Stimulated activated naive CD4-positive, alpha-beta T cell (primary cell): ENCODE data around the gene COLEC11.
"Not testable (repeated sequence)": the region's sequence is repeated elsewhere in the genome, so short reads cannot be mapped to it uniquely, and the experiment has no call there.

Experiments used
- DNase-seq, 6 experiments: peaks; one replicate each; lab custom pipeline; 2025; lab: John Stamatoyannopoulos, UW

Gene COLEC11

DNA sequence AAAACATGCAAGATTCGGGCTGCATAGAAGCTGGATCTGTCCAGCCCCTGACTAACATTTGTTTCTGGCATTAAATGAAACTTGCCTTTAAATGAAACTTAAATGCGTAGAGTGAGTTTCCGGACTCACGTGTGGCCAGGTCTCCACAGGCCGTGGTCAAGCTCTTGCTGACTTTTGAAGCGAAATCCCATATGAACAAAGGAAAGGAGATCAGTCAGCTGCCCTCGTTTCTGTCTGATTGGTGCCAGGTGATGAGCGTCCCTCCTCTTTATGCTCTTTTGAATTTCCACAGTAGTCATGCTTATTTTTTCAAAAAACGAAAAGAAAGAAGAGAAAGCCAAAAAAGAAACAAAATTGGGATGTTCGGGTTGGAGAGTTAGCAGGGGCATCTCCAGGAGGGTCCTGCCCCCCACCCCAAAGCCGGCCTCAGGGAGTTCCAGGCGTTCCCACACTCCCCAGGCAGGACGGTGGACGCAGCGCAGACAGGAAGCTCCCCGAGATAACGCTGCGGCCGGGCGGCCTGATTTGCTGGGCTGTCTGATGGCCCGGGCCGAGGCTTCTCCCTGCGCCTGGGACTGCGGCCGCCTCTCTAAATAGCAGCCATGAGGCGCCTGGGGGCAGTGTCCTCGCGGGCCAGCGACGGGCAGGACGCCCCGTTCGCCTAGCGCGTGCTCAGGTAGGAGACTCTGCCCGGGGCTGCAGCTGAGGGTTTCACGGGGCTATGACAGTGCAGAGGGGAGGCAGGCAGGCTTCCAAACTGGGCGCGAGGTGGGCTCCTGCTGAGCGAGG lies at the start of gene COLEC11:
Gene COLEC11 (plus strand): TSS at position 620 of the 789 bp plus-strand sequence. CDS start 9,229 bp downstream, outside the sequence.
- DNase-seq = no peak

DNA sequence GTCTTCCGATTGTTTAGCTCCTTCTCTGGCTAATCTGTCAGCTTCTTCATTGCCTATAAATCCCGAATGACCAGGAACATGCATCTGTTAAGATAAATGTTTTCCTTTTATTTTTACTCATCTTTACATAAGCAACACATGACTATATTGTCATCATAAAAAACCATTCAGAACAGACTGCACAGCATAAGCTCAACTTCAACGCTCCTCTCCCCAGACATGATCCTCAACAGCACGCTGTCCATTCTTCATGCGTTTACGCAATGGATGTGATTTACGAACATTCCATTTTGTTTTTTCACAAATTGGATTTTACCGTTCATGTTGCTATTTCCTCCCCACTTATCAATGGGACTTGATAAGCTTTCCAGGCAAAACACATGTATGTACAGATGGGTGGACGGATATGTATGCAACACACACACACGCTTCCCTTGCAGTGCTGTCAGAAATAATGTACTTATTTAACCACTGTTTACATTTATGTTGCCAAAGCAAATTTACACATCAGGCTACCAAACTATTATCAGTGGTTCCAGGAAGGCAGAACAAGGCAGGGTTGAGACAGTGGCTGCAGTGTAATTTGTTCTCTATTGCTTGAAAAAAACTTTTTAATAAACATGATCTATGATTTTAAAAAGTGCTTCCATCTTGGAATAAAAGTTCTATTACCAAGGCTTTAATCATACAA lies 49.0 kb upstream of the COLEC11 start:
- no peak for DNase-seq

- no peak for DNase-seq
These were observed 47.0 kb upstream of the COLEC11 start for GRCh38 chr2:3547915-3548314.

- DNase-seq = no peak
These were observed 41.0 kb upstream of the COLEC11 start for GRCh38 chr2:3553946-3554345.

- DNase-seq = no peak
These were observed 37.2 kb upstream of the COLEC11 start for GRCh38 chr2:3557639-3558204.

GRCh38 chr2:3558205-3559014 lies 36.5 kb upstream of the COLEC11 start, which contains the start of gene RNASEH1:
TSS of gene RNASEH1 (minus strand) at chr2:3558333. CDS start at chr2:3558260, 73 bp downstream.
- DNase-seq = peak; percentile 92 to 98 (median 96)

- no peak for DNase-seq
These were observed 31.4 kb upstream of the COLEC11 start for GRCh38 chr2:3563521-3563976.

DNA sequence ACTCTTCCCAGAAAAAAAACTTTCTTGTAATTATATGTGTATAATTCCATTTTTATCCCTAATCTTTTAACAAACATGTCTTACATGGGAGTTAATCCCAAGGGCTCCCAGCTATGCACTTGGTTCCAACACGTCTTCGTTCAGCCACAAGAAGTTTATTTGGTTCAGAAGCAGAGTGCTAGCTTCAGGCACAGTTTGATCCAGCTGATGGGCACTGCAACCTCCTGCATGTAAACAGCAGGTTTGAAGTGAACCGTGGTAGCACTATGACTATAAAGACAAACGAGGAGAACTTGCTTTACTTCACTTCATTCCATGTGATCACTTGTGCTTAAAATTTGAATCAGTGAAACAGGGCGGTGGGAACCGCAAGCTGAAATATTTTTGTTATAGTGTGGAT lies 29.8 kb upstream of the COLEC11 start:
- no peak for DNase-seq

GRCh38 chr2:3566806-3567205 lies 28.1 kb upstream of the COLEC11 start:
- DNase-seq = no peak

- not testable (repeated sequence) for DNase-seq
These were observed 25.3 kb upstream of the COLEC11 start for GRCh38 chr2:3569656-3570055.

DNA sequence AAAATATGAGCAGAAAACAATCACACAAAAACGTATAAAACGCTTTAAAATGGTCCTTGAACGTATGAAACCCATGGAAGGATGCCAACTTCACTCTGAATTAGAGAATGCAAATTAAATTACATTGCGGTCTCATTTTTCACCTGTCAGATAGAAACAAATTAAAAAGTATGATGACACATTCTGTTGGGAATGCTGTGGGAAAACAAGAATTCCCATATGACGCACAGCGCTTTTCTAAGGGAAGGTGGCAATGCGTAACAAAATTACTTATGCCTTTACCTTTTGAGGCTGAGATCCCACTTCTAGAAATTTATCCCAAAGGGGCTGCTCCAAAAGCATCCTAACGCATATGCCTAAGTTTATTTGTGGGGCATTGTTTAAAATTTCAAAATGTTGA lies 23.6 kb upstream of the COLEC11 start:
- DNase-seq = no peak

GRCh38 chr2:3572620-3573019 lies 22.3 kb upstream of the COLEC11 start:
- DNase-seq = no peak

DNA sequence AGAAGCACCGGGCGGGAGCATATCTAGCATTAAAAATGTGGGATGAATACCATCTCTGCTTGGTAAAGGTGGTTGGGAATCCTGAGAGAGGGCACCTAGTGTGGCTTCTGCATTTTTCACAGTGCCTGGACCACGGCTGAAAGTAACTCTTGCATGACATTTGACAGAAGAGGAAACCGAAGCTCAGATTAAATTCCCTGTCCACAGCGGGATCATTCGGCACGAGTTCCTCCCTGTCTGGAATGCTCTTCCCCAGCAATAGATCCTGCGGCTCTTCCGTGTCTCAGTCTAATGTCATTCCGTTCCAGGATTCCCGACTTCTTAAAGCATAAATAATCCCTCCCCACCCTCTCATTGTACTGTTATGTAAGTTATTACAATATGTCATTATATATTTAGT lies 20.8 kb upstream of the COLEC11 start:
- no peak for DNase-seq

DNA sequence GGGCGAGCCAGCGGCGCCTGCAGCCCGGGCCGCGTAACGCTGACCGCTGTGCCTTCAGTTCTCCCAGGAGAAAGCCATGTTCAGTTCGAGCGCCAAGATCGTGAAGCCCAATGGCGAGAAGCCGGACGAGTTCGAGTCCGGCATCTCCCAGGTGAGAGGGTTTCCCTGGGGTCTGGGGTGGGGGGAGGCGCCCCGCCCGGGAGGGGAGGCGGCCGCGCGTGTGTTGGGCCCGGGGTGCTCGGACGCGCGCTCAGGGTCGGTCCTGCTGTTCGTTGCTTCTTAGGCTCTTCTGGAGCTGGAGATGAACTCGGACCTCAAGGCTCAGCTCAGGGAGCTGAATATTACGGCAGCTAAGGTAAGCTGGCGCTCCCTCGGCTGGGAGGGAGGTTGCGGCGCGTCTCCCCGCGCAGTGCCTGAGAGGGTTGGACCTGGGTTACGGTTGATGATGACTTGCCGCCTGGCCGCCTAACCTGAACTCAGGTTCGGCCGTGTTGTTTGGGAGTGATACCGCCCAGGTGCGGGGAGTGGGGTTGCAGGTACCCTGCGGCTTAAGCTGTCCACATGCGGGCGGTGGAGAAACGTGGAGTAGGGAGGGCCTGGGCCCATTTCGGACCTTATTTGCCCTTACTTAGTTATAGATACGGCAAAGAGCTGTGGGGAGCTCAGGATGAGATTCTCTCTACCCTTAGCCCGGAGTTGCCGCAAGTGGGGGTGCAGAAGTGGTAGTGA lies 19.2 kb upstream of the COLEC11 start:
- DNase-seq = peak in 4 of 6 experiments; percentile 8 to 68 (median 50)

GRCh38 chr2:3576263-3576630 lies 18.7 kb upstream of the COLEC11 start:
- not testable (repeated sequence) for DNase-seq

DNA sequence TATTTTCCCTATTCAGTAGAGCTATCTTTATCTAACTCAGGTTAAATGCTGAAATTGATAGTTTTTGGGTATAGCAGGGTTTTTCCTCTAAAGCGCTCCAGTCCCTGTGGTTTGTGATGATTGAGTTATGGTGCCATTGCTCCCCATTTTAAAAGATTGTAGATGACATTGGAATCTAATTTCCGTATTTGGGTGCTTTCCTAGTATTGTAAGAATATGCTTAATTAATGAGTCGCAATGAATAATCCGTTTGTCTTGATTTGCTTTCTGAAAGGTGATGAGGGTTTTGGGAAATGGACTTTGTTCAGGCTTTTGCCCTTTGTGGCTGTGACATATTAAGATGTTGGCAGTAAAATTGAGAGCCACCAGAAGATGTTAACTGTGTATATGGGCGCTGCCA lies 15.9 kb upstream of the COLEC11 start:
- no peak for DNase-seq

- no peak for DNase-seq
These were observed 14.5 kb upstream of the COLEC11 start for GRCh38 chr2:3580449-3580848.

DNA sequence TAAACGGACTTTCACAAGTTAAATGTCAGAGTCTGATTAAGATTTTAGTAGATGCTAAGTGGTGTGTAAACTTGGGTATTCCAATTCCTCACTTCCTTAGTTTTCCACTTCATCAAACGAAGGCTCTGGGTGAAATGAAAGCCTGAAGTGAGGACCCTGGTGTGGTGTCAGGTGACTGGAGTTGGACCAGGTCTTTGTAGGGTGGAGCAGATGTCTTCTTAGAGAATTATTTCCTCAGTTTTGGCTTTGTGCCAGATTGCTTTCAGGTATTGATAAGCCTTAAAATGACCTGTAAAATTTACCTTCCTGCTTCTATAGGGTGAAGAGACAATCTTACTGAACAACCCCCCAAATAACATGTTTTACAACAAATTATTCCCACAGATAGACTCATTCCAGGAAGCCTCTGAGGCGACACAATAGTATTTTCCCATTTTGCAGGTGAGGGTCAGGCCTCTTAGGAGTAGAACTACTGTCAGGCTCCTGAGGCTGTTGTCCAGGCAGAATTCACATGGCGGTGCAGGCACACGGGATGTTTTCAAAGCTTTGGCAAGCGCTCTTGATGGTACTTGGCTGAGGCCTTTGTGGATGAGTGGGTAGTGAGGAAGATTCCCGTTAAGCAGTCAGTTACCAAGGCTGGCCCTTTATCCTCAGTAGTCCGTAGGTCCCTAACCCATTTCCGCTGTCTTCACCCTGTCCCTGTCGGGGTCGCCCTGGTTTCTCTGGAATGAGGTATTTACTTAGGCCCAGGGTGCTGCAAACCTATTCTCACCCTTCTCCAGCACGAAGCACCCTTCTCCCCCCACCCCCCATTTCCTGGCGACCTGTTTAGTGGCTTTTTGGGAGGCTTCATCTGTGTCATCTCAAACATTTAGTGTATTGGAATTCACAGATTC lies 13.3 kb upstream of the COLEC11 start:
- DNase-seq = no peak

DNA sequence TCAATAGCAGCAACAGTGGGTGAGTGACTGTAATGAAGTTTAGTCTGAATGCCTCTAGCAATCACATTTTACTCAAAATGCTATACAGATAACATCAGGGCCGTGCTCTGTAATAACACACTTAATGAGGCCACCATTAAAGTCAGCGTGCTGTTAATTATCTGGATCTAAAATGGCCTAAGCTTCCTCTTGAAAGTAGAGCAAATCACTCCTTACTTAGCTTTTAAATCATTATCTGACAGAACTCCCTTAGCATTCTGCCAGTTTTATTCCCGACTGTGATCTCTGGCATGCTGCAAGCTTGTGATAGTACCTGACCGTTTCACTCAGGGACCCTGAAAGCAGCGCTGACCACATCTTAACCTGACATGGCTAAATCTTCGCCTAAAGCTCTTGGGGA lies 10.8 kb upstream of the COLEC11 start:
- no peak for DNase-seq

DNA sequence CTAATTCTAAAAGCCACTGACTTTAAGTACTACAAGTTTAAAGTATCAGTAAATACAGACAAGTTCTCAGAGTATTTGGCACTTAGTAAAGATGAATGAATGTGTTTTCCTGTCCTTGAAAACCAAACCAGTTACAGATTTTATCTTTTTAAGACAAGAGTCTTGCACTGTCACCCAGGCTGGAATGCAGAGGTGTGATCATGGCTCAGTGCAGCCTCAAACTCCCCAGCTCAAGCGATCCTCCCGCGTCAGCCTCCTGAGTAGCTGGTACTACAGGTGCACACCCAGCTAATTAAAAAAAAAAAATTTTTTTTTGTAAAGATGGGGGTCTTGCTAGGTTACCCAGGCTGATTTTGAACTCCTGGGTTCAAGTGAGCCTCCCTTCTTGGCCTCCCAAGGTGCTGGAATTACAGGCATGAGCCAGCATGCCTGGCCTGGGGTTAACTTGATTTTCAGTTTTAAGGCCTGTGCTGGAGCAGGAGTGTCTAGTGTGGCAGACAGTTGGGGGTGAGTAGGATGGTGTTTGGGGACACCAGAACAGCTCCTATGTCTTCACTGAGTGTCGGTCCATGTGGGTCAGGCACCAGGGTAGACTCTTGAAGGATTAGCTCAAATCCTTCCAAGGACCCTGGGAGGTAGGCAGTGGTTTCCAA lies 10.2 kb upstream of the COLEC11 start:
- DNase-seq = no peak
